K562 (cell line): ENCODE measurements around the gene CDCP2. TPM values are rescaled to one million over a fixed set of nuclear protein-coding genes. Genes with fewer than 3 reads are reported as not detected.

Experiments
- ELF4 ChIP-seq: fragments of 450-650 bp; formaldehyde crosslinking; IDR thresholded peaks from 2 replicates; pipeline ENCODE4 v1.4.0; 2022; ENCODE audit warnings: missing genetic modification characterization
- ESRRA ChIP-seq: fragments of 450-650 bp; IDR thresholded peaks from 2 replicates; pipeline ENCODE4 v1.6.1; 2014; ENCODE audit warnings: low read depth, mild to moderate bottlenecking, moderate library complexity, borderline replicate concordance
- GABPB1 ChIP-seq: sonication (generic); formaldehyde crosslinking; IDR thresholded peaks from 2 replicates; pipeline ENCODE4 v1.8.0; 2022; ENCODE audit warnings: mild to moderate bottlenecking, missing genetic modification reagents
- HDAC1 ChIP-seq, 2 experiments: fragments of 450-650 bp; IDR thresholded peaks; 2 replicates each; pipeline ENCODE4 v1.6.1; 2016 to 2017; ENCODE audit warnings: inconsistent platforms in 1 of 2, mild to moderate bottlenecking in 1 of 2, moderate library complexity in 1 of 2
- HSF4 ChIP-seq: fragments of 250-450 bp; sonication (Bioruptor Pico); IDR thresholded peaks from 2 replicates; pipeline ENCODE4 v2.1.2; 2022; ENCODE audit warnings: mild to moderate bottlenecking, moderate library complexity, borderline replicate concordance
- KAT2B ChIP-seq: IDR thresholded peaks from one replicate; pipeline ENCODE4 v1.6.1; 2012; ENCODE audit warnings: low read depth, mild to moderate bottlenecking, control low read depth, inconsistent platforms, low read length, moderate library complexity
- KAT8 ChIP-seq: fragments of 450-650 bp; IDR thresholded peaks from 2 replicates; pipeline ENCODE4 v1.6.1; 2016; ENCODE audit warnings: low read depth, mild to moderate bottlenecking
- KDM5B ChIP-seq: fragments of 200-600 bp; sonication (generic); IDR thresholded peaks from 2 replicates; pipeline ENCODE4 v1.6.1; 2012; ENCODE audit warnings: low read depth, mild to moderate bottlenecking, moderate library complexity, low read length, control low read depth, inconsistent platforms; ENCODE audit not compliant: insufficient replicate concordance
- KLF16 ChIP-seq: IDR thresholded peaks from 2 replicates; pipeline ENCODE4 v1.6.1; 2016; ENCODE audit warnings: antibody characterized with exemption
- PHF20 ChIP-seq: fragments of 450-650 bp; IDR thresholded peaks from 2 replicates; pipeline ENCODE4 v1.6.1; 2018; ENCODE audit not compliant: partially characterized antibody
- RBM15 ChIP-seq: fragments of 200-400 bp; formaldehyde crosslinking; IDR thresholded peaks from 2 replicates; pipeline ENCODE4 v1.6.1; 2018; ENCODE audit warnings: mild to moderate bottlenecking, low read length, moderate library complexity; ENCODE audit not compliant: insufficient read depth
- ZFP1 ChIP-seq: fragments of 450-650 bp; formaldehyde crosslinking; IDR thresholded peaks from 2 replicates; pipeline ENCODE4 v1.4.0; 2020; ENCODE audit warnings: mild to moderate bottlenecking, mixed read lengths
- ZNF217 ChIP-seq: sonication (generic); formaldehyde crosslinking; IDR thresholded peaks from 2 replicates; pipeline ENCODE4 v1.8.0; 2022; ENCODE audit warnings: mild to moderate bottlenecking, missing genetic modification reagents
- ZNF347 ChIP-seq: fragments of 450-650 bp; formaldehyde crosslinking; IDR thresholded peaks from 2 replicates; pipeline ENCODE4 v1.4.0; 2020; ENCODE audit warnings: low read depth, mild to moderate bottlenecking, moderate library complexity
- ZNF707 ChIP-seq: fragments of 250-450 bp; sonication (Bioruptor Pico); conservative IDR thresholded peaks from 2 replicates; pipeline ENCODE4 v1.8.0; 2022; ENCODE audit warnings: inconsistent platforms, mild to moderate bottlenecking, moderate library complexity
- polyA plus RNA-seq, 8 experiments: library from polyadenylated mRNA; depleted of rRNA in 4 of 8; stranded (reverse) in 5 of 8; unstranded in 3 of 8; fragments of >200 nt; fragmentation: Nextera tagmentation in 2 of 8; fragmentation: Illumina TruSeq in 1 of 8; extraction: Ambion mirVana in 2 of 8; extraction: Trizol in 1 of 8; gene quantifications; 2 replicates each; pipeline versions ENCODE4 v1.2.1 to v1.2.3, GENCODE V29; 2011 to 2014; ENCODE audit warnings: inconsistent platforms in 1 of 8, missing spikeins in 1 of 8
- total RNA-seq, 7 experiments: library from RNA; depleted of rRNA in 6 of 7; stranded (reverse); fragments of >200 nt in 6 of 7; fragmentation: Illumina TruSeq in 2 of 7; extraction: Trizol in 2 of 7; gene quantifications; 2 replicates each; pipeline versions ENCODE4 v1.2.1 to v1.2.3, GENCODE V29; 2011 to 2021; ENCODE audit warnings: low replicate concordance in 1 of 7
- TF ChIP-seq, protein P1 (sequence below): sonication (generic); formaldehyde crosslinking; IDR thresholded peaks from 2 replicates; pipeline ENCODE4 v1.8.1; 2023; ENCODE audit warnings: mild to moderate bottlenecking, missing genetic modification reagents
- TF ChIP-seq, protein P2 (sequence below): fragments of 250-450 bp; sonication (Bioruptor Pico); IDR thresholded peaks from 2 replicates; pipeline ENCODE4 v1.8.0; 2021; ENCODE audit warnings: moderate library complexity, mild to moderate bottlenecking, inconsistent platforms
- TF ChIP-seq, protein P3 (sequence below): fragments of 250-450 bp; sonication (Bioruptor Pico); IDR thresholded peaks from 2 replicates; pipeline ENCODE4 v1.8.0; 2021; ENCODE audit warnings: mild to moderate bottlenecking, moderate library complexity
- TF ChIP-seq, protein P4 (sequence below): fragments of 450-650 bp; conservative IDR thresholded peaks from 2 replicates; pipeline ENCODE4 v1.6.1; 2016; ENCODE audit warnings: missing genetic modification characterization, low read depth, mild to moderate bottlenecking, missing compliant biosample characterization, moderate library complexity
- TF ChIP-seq, protein P5 (sequence below): sonication (generic); formaldehyde crosslinking; IDR thresholded peaks from 2 replicates; pipeline ENCODE4 v1.8.1; 2022; ENCODE audit warnings: missing genetic modification reagents
- TF ChIP-seq, protein P6 (sequence below): fragments of 250-450 bp; sonication (Bioruptor Pico); IDR thresholded peaks from 2 replicates; pipeline ENCODE4 v1.8.0; 2022; ENCODE audit warnings: moderate library complexity, mild to moderate bottlenecking, inconsistent platforms

CDCP2 gene
- total and polyA plus RNA-seq, 9 of the 15 experiments (the other 6 are each of a cell fraction or from before 2014, with no cell fraction given), result not detected

DNA sequence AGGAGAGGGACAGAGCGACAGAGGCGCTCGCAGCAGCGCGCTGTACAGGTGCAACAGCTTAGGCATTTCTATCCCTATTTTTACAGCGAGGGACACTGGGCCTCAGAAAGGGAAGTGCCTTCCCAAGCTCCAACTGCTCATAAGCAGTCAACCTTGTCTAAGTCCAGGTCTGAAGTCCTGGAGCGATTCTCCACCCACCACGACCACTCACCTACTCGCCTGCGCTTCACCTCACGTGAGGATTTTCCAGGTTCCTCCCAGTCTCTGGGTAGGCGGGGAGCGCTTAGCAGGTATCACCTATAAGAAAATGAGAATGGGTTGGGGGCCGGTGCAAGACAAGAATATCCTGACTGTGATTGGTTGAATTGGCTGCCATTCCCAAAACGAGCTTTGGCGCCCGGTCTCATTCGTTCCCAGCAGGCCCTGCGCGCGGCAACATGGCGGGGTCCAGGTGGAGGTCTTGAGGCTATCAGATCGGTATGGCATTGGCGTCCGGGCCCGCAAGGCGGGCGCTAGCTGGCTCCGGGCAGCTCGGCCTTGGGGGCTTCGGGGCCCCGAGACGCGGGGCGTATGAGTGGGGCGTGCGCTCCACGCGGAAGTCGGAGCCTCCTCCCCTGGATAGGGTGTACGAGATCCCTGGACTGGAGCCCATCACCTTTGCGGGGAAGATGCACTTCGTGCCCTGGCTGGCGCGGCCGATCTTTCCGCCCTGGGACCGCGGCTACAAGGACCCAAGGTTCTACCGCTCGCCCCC lies 47.1 kb upstream of the CDCP2 start, which contains the start of the genes CYB5RL and MRPL37 (continued):
- TF ChIP-seq, protein P1, sequence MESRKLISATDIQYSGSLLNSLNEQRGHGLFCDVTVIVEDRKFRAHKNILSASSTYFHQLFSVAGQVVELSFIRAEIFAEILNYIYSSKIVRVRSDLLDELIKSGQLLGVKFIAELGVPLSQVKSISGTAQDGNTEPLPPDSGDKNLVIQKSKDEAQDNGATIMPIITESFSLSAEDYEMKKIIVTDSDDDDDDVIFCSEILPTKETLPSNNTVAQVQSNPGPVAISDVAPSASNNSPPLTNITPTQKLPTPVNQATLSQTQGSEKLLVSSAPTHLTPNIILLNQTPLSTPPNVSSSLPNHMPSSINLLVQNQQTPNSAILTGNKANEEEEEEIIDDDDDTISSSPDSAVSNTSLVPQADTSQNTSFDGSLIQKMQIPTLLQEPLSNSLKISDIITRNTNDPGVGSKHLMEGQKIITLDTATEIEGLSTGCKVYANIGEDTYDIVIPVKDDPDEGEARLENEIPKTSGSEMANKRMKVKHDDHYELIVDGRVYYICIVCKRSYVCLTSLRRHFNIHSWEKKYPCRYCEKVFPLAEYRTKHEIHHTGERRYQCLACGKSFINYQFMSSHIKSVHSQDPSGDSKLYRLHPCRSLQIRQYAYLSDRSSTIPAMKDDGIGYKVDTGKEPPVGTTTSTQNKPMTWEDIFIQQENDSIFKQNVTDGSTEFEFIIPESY, result no peak
- TF ChIP-seq ELF4, result no peak
- TF ChIP-seq KAT2B, result no peak
- TF ChIP-seq KLF16, result no peak
- TF ChIP-seq, protein P2, sequence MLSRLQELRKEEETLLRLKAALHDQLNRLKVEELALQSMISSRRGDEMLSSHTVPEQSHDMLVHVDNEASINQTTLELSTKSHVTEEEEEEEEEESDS (CRISPR knock-in tag), result no peak
- TF ChIP-seq, protein P3, sequence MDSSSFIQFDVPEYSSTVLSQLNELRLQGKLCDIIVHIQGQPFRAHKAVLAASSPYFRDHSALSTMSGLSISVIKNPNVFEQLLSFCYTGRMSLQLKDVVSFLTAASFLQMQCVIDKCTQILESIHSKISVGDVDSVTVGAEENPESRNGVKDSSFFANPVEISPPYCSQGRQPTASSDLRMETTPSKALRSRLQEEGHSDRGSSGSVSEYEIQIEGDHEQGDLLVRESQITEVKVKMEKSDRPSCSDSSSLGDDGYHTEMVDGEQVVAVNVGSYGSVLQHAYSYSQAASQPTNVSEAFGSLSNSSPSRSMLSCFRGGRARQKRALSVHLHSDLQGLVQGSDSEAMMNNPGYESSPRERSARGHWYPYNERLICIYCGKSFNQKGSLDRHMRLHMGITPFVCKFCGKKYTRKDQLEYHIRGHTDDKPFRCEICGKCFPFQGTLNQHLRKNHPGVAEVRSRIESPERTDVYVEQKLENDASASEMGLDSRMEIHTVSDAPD (CRISPR knock-in tag), result no peak
- peak; percentile 96 for TF ChIP-seq KDM5B
- no peak for TF ChIP-seq ZNF217 (CRISPR knock-in tag)
- peak; percentile 94 for TF ChIP-seq PHF20
- TF ChIP-seq HSF4 (CRISPR knock-in tag), result no peak
- TF ChIP-seq ZNF707 (CRISPR knock-in tag), result no peak
- TF ChIP-seq, protein P4, sequence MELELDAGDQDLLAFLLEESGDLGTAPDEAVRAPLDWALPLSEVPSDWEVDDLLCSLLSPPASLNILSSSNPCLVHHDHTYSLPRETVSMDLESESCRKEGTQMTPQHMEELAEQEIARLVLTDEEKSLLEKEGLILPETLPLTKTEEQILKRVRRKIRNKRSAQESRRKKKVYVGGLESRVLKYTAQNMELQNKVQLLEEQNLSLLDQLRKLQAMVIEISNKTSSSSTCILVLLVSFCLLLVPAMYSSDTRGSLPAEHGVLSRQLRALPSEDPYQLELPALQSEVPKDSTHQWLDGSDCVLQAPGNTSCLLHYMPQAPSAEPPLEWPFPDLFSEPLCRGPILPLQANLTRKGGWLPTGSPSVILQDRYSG (tag), result no peak
- no peak for TF ChIP-seq RBM15
- no peak for TF ChIP-seq ZFP1 (CRISPR knock-in tag)
- TF ChIP-seq, protein P5, sequence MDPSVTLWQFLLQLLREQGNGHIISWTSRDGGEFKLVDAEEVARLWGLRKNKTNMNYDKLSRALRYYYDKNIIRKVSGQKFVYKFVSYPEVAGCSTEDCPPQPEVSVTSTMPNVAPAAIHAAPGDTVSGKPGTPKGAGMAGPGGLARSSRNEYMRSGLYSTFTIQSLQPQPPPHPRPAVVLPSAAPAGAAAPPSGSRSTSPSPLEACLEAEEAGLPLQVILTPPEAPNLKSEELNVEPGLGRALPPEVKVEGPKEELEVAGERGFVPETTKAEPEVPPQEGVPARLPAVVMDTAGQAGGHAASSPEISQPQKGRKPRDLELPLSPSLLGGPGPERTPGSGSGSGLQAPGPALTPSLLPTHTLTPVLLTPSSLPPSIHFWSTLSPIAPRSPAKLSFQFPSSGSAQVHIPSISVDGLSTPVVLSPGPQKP (CRISPR knock-in tag), result no peak
- no peak for TF ChIP-seq KAT8
- TF ChIP-seq, protein P6, sequence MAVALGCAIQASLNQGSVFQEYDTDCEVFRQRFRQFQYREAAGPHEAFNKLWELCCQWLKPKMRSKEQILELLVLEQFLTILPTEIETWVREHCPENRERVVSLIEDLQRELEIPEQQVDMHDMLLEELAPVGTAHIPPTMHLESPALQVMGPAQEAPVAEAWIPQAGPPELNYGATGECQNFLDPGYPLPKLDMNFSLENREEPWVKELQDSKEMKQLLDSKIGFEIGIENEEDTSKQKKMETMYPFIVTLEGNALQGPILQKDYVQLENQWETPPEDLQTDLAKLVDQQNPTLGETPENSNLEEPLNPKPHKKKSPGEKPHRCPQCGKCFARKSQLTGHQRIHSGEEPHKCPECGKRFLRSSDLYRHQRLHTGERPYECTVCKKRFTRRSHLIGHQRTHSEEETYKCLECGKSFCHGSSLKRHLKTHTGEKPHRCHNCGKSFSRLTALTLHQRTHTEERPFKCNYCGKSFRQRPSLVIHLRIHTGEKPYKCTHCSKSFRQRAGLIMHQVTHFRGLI (CRISPR knock-in tag), result no peak
- TF ChIP-seq ZNF347, result no peak
- TF ChIP-seq GABPB1, result peak; percentile 9; the same call in 1 of the 2 replicates
- TF ChIP-seq ESRRA, result peak; percentile 15; the same call in 1 of the 2 replicates
- TF ChIP-seq HDAC1 (IDR thresholded peaks at IDR 0.05), result peak in 1 of 2 experiments; percentile 83; a peak in 2 of 4 replicates
